ENCODE data around the gene ALDH2.

The ALDH2 gene

GRCh38 chr12:111747333-111747732 is 19.4 kb upstream of the ALDH2 start:
- H3K9me3 ChIP-seq (ENCODE audit: control insufficient read depth, insufficient read depth, low read length): no peaks in the 10 kb centered on the region
- no peaks in the 10 kb centered on the region for H3K4me1 ChIP-seq (ENCODE audit: control insufficient read depth, insufficient read depth, low read length)
- H3K27me3 ChIP-seq (ENCODE audit: control insufficient read depth, insufficient read depth, low read length): no peaks in the 10 kb centered on the region
- H3K9ac ChIP-seq (ENCODE audit: low read depth, low read length): no peak overlapping the region
- H3K4me3 ChIP-seq (ENCODE audit: low read depth, low read length): no peak overlapping the region
- H3K36me3 ChIP-seq (ENCODE audit: control insufficient read depth, insufficient read depth, low read length): peaks cover 7% of the 10 kb centered on the region

DNA sequence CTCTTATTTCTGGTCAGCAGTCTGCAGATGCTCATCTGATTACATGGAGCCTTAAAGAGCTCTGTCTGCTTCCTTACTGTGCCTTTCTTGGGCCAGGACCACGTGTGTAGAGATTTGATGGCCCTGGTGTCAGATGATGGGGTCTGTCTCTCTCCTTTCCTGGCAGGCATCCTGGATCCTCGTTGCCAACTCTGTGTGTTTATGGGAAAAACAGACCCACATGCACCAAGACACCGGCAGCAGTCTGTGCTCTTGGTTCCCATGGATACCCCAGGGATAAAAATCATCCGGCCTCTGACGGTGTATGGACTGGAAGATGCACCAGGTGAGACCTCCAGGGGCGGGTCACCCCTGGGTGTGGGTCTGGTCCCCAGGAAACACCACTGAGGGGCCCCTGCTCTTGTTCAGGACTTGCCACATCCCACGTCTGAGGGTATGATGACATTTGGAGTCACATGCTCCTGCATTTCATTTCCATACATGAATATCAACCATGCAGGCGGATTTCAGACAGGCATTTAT is 18.5 kb upstream of the ALDH2 start:
- H3K27me3 ChIP-seq (ENCODE audit: control insufficient read depth, insufficient read depth, low read length): no peaks in the 10 kb centered on the region
- H3K9ac ChIP-seq (ENCODE audit: low read depth, low read length): no peak overlapping the region
- no peaks in the 10 kb centered on the region for H3K9me3 ChIP-seq (ENCODE audit: control insufficient read depth, insufficient read depth, low read length)
- no peak overlapping the region for H3K4me3 ChIP-seq (ENCODE audit: low read depth, low read length)
- peaks cover 7% of the 10 kb centered on the region for H3K36me3 ChIP-seq (ENCODE audit: control insufficient read depth, insufficient read depth, low read length)
- H3K4me1 ChIP-seq (ENCODE audit: control insufficient read depth, insufficient read depth, low read length): no peaks in the 10 kb centered on the region

GRCh38 chr12:111748867-111749266 is 17.9 kb upstream of the ALDH2 start:
- Histone ChIP-seq H3K9me3 (ENCODE audit: control insufficient read depth, insufficient read depth, low read length) (no peaks in the 10 kb centered on the region), H3K27me3 (ENCODE audit: control insufficient read depth, insufficient read depth, low read length) (no peaks in the 10 kb centered on the region), H3K4me1 (ENCODE audit: control insufficient read depth, insufficient read depth, low read length) (no peaks in the 10 kb centered on the region), H3K4me3 (ENCODE audit: low read depth, low read length) (no peak overlapping the region), H3K9ac (ENCODE audit: low read depth, low read length) (no peak overlapping the region), H3K36me3 (ENCODE audit: control insufficient read depth, insufficient read depth, low read length) (peaks cover 7% of the 10 kb centered on the region)

DNA sequence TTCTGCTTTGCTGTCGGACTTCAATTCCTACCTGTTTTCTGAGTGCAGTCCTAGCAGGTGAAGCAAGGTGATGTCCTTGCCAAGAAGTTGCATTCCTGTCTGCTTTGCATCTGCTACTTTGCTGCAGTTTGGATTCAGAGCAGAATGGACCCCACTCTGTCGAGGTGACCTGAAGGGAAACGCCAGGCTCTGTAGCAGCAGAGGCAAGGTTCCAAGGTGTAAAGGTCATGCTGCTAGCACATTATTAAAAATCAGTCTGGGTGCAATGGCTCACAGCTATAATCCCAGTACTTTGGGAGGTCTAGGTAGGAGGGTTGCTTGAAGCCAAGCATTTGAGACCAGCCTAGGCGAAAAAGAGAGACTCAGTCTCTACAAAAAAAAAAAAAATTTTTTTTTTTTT is 17.3 kb upstream of the ALDH2 start:
- no peak overlapping the region for H3K9ac ChIP-seq (ENCODE audit: low read depth, low read length)
- H3K4me3 ChIP-seq (ENCODE audit: low read depth, low read length): no peak overlapping the region
- H3K9me3 ChIP-seq (ENCODE audit: control insufficient read depth, insufficient read depth, low read length): no peaks in the 10 kb centered on the region
- no peaks in the 10 kb centered on the region for H3K27me3 ChIP-seq (ENCODE audit: control insufficient read depth, insufficient read depth, low read length)
- H3K4me1 ChIP-seq (ENCODE audit: control insufficient read depth, insufficient read depth, low read length): no peaks in the 10 kb centered on the region
- peaks cover 7% of the 10 kb centered on the region for H3K36me3 ChIP-seq (ENCODE audit: control insufficient read depth, insufficient read depth, low read length)

GRCh38 chr12:111753144-111753881 is 13.4 kb upstream of the ALDH2 start:
- Histone ChIP-seq H3K27me3 (ENCODE audit: control insufficient read depth, insufficient read depth, low read length) (no peaks in the 10 kb centered on the region), H3K36me3 (ENCODE audit: control insufficient read depth, insufficient read depth, low read length) (peaks cover 5% of the 10 kb centered on the region), H3K9me3 (ENCODE audit: control insufficient read depth, insufficient read depth, low read length) (no peaks in the 10 kb centered on the region), H3K9ac (ENCODE audit: low read depth, low read length) (no peak overlapping the region), H3K4me1 (ENCODE audit: control insufficient read depth, insufficient read depth, low read length) (peaks cover 4% of the 10 kb centered on the region), H3K4me3 (ENCODE audit: low read depth, low read length) (no peak overlapping the region)

DNA sequence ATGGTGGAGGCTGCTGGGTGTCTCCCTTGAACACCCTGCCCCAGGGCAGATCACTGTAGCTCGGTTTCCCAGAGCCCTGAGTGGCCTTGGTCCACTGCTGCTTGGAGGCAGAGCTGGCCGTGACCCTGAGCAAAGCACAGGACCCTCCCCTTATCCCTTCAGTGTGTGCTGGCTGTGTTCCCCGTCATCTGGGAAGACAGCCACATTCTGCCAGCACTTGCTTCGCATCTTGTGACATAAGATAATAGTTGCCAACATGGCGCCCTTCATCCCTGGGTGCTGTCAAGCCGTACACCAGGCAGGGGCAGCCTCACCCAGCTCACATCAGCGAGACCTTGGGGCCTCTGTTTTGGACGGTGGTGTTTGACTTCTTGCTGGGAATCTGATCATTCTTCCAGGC is 12.1 kb upstream of the ALDH2 start:
- Histone ChIP-seq H3K4me1 (ENCODE audit: control insufficient read depth, insufficient read depth, low read length) (peaks cover 5% of the 10 kb centered on the region), H3K9ac (ENCODE audit: low read depth, low read length) (no peak overlapping the region), H3K36me3 (ENCODE audit: control insufficient read depth, insufficient read depth, low read length) (peaks cover 2% of the 10 kb centered on the region)

DNA sequence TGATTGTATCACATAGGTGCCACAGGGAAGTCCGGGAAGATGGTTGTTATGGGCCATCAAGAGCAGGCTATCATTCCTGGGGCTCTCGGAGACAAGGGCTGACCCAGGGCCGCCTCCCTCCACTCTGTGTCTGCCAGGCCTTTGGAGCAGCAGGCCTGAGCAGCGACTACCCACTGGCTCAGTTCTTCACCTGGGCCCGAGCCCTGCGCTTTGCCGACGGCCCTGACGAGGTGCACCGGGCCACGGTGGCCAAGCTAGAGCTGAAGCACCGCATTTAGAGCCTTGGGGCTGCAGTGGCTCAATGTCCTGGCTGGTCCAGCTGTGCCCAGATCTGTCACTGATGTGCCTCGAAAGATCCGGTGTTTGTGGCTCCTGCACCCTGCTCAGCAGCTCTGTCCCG is 10.5 kb upstream of the ALDH2 start:
- Histone ChIP-seq H3K27me3 (ENCODE audit: control insufficient read depth, insufficient read depth, low read length) (no peaks in the 10 kb centered on the region), H3K36me3 (ENCODE audit: control insufficient read depth, insufficient read depth, low read length) (peaks cover 2% of the 10 kb centered on the region), H3K4me1 (ENCODE audit: control insufficient read depth, insufficient read depth, low read length) (peaks cover 5% of the 10 kb centered on the region), H3K9me3 (ENCODE audit: control insufficient read depth, insufficient read depth, low read length) (no peaks in the 10 kb centered on the region), H3K9ac (ENCODE audit: low read depth, low read length) (no peak overlapping the region), H3K4me3 (ENCODE audit: low read depth, low read length) (no peak overlapping the region)

More for the DNA sequence above, 12.1 kb upstream of the ALDH2 start:
- Histone ChIP-seq H3K4me3 (ENCODE audit: low read depth, low read length) (no peak overlapping the region), H3K9me3 (ENCODE audit: control insufficient read depth, insufficient read depth, low read length) (no peaks in the 10 kb centered on the region), H3K27me3 (ENCODE audit: control insufficient read depth, insufficient read depth, low read length) (no peaks in the 10 kb centered on the region)

DNA sequence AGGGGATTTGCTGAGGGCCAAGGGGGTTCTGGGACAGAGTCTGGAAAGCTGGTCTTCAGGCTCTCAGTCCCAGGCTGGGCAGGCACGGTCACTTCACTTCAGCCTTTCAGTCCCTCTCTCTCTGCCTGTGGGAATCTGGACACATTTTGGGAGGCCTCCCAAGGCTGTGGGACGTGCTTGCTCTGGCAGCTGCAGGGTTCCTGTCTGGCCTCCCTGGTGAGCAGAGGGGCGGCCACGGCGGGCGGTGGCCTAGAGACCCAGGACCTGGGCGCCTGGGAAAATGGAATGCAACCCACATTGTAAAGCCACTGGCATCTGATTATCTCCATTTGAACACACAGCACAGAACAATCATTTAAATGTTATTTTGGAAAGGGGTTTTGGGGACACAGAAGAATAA is 10.1 kb upstream of the ALDH2 start:
- H3K4me1 ChIP-seq (ENCODE audit: control insufficient read depth, insufficient read depth, low read length): peaks cover 6% of the 10 kb centered on the region
- no peaks in the 10 kb centered on the region for H3K9me3 ChIP-seq (ENCODE audit: control insufficient read depth, insufficient read depth, low read length)
- H3K4me3 ChIP-seq (ENCODE audit: low read depth, low read length): no peak overlapping the region
- peaks cover 2% of the 10 kb centered on the region for H3K36me3 ChIP-seq (ENCODE audit: control insufficient read depth, insufficient read depth, low read length)
- no peak overlapping the region for H3K9ac ChIP-seq (ENCODE audit: low read depth, low read length)
- no peaks in the 10 kb centered on the region for H3K27me3 ChIP-seq (ENCODE audit: control insufficient read depth, insufficient read depth, low read length)

DNA sequence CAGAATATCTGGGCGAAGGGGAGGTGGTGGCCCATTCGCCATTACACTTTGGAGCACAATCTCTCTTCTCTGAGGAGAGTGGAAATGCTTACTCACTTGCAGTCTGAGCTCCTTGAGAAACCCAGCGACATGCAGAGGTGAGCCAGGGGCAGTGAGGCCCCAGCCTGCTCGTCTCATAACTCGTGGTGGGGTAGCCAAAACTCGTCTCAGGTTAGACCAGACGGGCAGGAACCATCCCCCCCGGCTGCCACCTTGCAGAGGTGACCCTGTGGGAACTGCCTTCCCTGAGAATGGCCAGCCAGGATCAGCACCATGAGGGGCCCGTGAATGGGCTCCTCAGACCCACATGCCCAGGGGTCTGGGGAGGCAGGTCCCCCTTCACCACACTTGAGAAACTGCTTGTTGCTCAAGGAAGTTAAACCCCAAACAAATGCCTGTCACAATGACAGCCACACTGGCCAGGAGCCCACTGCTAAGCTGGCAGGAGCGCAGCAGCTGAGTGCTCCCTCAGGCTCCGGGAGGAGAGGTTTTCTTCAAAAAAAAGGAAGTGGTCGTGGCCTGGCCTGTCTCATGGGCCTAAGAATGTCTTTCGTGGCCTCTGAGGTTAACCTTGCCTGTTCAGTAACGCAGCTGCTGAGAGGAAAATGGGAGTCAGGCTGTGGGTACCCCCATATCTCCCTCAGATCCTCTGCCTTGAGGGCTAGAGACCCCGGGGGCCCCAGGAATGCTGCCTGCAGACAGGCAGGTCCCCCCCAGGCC is 9.2 kb upstream of the ALDH2 start:
- peaks cover 10% of the 10 kb centered on the region for H3K4me1 ChIP-seq (ENCODE audit: control insufficient read depth, insufficient read depth, low read length)
- no peak overlapping the region for H3K4me3 ChIP-seq (ENCODE audit: low read depth, low read length)
- no peaks in the 10 kb centered on the region for H3K27me3 ChIP-seq (ENCODE audit: control insufficient read depth, insufficient read depth, low read length)
- H3K36me3 ChIP-seq (ENCODE audit: control insufficient read depth, insufficient read depth, low read length): peaks cover 2% of the 10 kb centered on the region
- no peaks in the 10 kb centered on the region for H3K9me3 ChIP-seq (ENCODE audit: control insufficient read depth, insufficient read depth, low read length)
- no peak overlapping the region for H3K9ac ChIP-seq (ENCODE audit: low read depth, low read length)

GRCh38 chr12:111758120-111758561 is 8.6 kb upstream of the ALDH2 start:
- Histone ChIP-seq H3K4me1 (ENCODE audit: control insufficient read depth, insufficient read depth, low read length) (peaks cover 10% of the 10 kb centered on the region), H3K9ac (ENCODE audit: low read depth, low read length) (no peak overlapping the region)

GRCh38 chr12:111759271-111759670 is 7.5 kb upstream of the ALDH2 start:
- no peak overlapping the region for H3K9ac ChIP-seq (ENCODE audit: low read depth, low read length)
- peaks cover 2% of the 10 kb centered on the region for H3K36me3 ChIP-seq (ENCODE audit: control insufficient read depth, insufficient read depth, low read length)
- no peaks in the 10 kb centered on the region for H3K27me3 ChIP-seq (ENCODE audit: control insufficient read depth, insufficient read depth, low read length)
- peaks cover 10% of the 10 kb centered on the region for H3K4me1 ChIP-seq (ENCODE audit: control insufficient read depth, insufficient read depth, low read length)
- no peaks in the 10 kb centered on the region for H3K9me3 ChIP-seq (ENCODE audit: control insufficient read depth, insufficient read depth, low read length)
- no peak overlapping the region for H3K4me3 ChIP-seq (ENCODE audit: low read depth, low read length)

More at GRCh38 chr12:111758120-111758561, 8.6 kb upstream of the ALDH2 start:
- no peaks in the 10 kb centered on the region for H3K9me3 ChIP-seq (ENCODE audit: control insufficient read depth, insufficient read depth, low read length)
- no peak overlapping the region for H3K4me3 ChIP-seq (ENCODE audit: low read depth, low read length)
- H3K36me3 ChIP-seq (ENCODE audit: control insufficient read depth, insufficient read depth, low read length): peaks cover 2% of the 10 kb centered on the region
- H3K27me3 ChIP-seq (ENCODE audit: control insufficient read depth, insufficient read depth, low read length): no peaks in the 10 kb centered on the region

- H3K4me3 ChIP-seq (ENCODE audit: low read depth, low read length): no peak overlapping the region
- peaks cover 2% of the 10 kb centered on the region for H3K36me3 ChIP-seq (ENCODE audit: control insufficient read depth, insufficient read depth, low read length)
- H3K9me3 ChIP-seq (ENCODE audit: control insufficient read depth, insufficient read depth, low read length): no peaks in the 10 kb centered on the region
- H3K9ac ChIP-seq (ENCODE audit: low read depth, low read length): no peak overlapping the region
- no peaks in the 10 kb centered on the region for H3K27me3 ChIP-seq (ENCODE audit: control insufficient read depth, insufficient read depth, low read length)
- H3K4me1 ChIP-seq (ENCODE audit: control insufficient read depth, insufficient read depth, low read length): peaks cover 10% of the 10 kb centered on the region
These were observed 6.7 kb upstream of the ALDH2 start for GRCh38 chr12:111759991-111760390.

Data from iPS-15b (cell line).